ENCODE data around the gene LRRC4.

GRCh38 chr7:127981965-127982364 lies 49.3 kb downstream of the LRRC4 start:
- TF ChIP-seq, protein P1, sequence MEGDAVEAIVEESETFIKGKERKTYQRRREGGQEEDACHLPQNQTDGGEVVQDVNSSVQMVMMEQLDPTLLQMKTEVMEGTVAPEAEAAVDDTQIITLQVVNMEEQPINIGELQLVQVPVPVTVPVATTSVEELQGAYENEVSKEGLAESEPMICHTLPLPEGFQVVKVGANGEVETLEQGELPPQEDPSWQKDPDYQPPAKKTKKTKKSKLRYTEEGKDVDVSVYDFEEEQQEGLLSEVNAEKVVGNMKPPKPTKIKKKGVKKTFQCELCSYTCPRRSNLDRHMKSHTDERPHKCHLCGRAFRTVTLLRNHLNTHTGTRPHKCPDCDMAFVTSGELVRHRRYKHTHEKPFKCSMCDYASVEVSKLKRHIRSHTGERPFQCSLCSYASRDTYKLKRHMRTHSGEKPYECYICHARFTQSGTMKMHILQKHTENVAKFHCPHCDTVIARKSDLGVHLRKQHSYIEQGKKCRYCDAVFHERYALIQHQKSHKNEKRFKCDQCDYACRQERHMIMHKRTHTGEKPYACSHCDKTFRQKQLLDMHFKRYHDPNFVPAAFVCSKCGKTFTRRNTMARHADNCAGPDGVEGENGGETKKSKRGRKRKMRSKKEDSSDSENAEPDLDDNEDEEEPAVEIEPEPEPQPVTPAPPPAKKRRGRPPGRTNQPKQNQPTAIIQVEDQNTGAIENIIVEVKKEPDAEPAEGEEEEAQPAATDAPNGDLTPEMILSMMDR (IDR thresholded peaks at IDR 0.05): no peak
- TF ChIP-seq EZH2phosphoT487 (IDR thresholded peaks at IDR 0.05): no peak

Measured in neural progenitor cell (in vitro differentiated cells).